ENCODE data around the gene MMP2.

The MMP2 gene

DNA sequence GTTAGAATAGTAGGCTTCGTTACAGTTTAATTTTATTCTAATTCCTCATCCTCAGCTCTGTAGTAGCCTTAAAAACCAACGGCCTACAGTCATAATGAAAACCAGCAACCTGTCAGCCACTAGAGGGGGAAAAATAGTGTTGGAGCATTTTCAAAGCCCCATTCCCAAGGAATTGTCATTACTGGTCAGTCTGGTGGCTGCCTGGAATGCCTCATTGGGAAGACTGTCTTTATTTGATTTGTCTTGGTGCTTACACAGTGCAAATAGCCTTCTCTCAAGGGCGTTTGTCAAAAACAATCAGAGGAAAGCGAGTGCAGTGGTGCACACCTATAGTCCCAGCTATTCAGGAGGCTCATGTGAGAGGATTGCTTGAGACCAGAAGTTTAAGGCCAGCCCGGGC is 34.6 kb downstream of the MMP2 start:
- no peak for DNase-seq (ENCODE audit: low spot score)

DNA sequence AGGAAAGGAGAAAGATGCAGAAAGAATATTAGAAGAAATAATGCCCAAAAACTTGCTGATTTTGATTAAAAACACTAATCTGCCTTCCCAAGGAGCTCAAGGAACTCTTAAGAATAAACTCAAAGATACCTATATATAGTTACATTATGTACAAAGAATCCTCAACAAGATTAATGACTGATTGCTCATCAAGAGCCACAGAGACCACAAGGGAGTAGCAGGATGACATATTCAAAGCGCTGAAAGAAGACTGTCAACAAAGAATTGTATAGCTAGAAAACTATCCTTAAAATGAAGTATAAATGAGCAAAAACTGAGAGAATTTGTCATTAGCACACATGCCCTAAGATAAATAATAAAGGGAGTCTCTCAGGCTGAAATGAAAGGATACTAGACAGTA is 36.1 kb downstream of the MMP2 start:
- DNase-seq (ENCODE audit: low spot score), result no peak

DNA sequence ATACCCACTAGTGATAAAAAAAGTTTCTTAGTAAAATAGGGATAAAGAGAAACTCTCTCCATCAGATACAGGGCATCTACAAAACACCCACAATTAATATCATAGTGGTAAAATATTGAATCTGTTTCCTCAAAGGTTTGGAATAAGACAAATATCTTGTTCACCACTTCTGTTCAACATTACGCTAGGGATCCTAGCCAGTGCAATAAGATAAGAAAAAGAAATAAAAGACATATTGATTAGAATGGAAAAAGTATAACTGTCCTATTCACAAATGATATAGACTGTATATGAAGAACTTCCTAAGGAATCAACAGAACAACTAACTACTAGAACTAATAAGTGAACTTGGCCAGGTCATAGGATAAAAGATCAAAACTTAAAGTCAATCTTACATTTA is 42.8 kb downstream of the MMP2 start:
- no peak for DNase-seq (ENCODE audit: low spot score)

DNA sequence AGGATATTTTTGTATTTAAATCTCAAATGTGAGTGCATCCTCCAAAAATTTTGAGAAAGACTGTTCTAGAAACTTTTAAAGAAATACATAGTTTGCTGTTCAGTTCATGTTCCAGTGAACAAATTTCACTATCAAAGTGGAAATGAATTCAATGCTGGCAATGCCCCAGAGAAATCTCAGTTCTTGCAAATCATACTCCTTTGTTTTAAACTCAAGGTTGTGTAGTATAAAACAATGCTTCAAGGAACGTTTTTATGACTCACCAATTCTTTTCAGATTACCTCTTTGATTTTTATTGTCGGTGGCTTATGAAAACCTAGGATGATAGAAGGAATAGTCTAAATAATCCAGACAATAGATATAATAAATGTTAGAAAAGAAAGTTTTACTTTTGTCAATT is 47.4 kb downstream of the MMP2 start:
- DNase-seq (ENCODE audit: low spot score), result no peak

DNA sequence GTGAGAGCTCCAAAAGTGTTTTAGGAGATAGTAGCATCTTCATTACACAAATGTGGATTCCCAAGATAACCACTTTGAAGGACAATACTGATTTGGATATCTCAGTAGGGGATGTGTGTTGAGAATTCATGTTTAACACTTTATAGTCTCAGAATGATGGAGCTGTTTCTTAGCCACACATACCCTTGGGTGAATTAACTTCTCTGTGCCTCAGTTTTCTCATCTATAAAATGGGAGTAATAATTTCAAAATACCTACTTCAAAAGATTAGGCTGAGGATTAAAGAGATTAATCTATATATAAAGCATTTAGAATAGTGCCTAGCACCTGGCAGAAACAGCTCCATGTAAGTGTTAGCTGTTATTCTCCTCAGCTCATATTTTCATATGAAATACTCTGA is 48.9 kb downstream of the MMP2 start:
- no peak for DNase-seq (ENCODE audit: low spot score)

DNA sequence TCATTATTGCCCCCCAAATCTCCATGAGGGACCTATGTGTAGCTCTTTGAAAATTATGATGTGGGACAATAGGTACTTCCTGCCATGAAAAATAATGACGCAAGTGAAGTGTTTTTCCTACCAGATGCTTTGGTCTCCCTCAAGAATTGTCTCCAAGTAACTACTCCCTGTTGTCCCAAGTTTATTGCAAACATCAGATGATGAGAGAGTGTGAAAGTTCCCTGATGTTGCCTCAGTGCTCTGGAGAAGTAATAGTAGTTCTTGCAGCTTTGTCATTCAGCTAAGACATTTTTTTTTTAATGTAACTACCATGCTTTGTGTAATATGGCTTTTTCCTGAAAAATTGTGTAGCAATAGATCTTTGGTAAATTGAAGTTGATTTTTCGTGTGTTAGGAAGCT is 50.0 kb downstream of the MMP2 start:
- DNase-seq (ENCODE audit: low spot score), result no peak

DNA sequence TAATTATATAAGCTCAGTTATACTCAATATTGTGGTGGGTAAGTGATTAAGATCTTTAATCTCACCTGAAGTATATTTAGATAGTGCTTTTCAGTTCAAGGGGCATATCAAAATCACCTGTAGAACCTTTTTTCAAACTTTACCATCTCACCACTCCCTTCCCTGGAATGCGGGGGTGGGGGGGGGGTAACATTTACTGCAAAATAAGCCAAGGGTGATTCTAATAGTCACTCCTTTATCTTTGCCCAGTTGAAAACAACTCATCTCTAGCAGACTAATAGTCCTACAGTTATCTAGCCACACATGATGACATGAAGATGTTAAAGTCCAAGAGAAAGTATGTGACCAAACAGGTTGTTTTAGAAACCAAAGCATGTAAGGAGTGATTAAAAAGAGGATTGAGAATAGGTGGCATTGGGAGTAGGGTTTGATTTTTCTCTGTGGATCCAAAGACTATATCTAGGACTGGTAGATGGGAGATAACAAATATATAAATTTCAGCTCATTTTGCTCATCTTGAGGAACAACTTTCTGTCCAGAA is 51.4 kb downstream of the MMP2 start:
- DNase-seq (ENCODE audit: low spot score), result no peak

DNA sequence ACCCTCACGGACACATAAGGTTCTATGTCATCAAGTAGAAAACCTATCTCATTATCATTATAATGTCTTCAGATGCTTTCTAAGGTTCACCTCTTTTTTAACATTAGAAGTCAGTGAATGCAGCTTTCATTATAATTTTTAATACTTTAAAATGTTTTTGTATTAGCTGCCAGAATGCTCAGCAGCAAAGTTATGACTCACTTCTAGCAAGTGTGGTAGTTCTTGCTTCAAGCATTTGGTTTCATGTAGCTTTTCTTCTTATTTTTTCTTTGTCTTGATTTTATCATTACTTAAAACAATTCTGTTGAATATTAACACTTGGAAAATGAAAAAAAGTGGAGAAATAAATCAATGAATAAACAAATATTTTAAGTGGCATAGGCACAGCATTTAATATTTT is 53.2 kb downstream of the MMP2 start:
- DNase-seq (ENCODE audit: low spot score), result no peak

DNA sequence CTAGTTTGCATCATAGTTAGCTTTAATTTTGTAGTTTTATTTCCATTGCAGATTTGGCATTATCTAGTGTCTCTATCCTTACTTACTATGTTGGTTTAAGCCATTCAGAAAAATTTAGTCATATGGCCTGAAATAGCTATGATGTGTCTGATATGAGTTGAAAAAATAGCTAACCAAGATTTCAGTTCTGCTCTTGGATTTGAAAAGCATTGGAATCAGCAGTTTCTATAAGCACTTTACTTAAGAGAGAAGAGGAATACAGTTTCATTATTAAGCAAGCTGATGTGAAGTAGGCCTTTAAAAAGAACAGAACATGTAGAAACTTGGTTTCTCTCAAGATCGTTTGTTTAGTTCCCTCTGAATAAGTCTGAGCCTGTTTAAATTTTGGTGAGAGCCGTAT is 55.8 kb downstream of the MMP2 start:
- DNase-seq (ENCODE audit: low spot score), result no peak

DNA sequence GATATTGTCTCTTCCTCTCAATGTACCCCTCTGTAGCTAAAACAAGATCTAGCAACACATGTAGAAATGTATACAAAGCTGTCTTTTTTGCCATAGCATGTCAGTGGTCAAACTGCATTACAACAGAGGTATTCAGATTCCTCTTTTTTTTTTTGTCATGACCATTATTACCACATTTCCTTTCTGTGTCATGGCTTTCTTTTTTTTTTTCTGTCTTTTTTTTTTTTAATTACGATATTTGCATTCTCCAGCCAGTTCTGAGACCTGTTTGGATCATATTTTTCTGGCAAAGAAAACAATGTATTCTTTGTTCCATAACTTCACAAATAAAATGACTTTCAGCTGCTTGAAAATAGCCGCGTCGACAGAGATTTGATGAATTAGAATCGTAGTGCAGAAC is 60.1 kb downstream of the MMP2 start:
- no peak for DNase-seq (ENCODE audit: low spot score)

DNA sequence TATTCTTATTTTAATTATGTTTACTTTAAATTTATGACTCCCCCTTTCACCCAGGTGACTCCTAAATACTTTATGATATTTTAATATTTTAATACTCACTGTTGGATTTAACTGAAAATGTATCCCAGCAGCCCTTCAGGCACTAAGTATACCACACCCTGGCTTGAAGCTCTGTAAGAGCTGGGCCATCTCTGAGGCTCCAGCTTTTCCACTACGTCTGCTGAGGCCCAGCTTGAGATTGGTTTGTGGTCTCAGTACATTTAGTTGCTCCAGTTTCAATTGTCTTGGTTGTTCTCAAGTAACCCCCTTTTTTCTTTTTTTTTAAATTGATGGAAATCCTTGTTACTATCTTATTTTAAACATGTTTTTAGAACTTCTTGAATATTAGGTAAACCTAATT is 60.5 kb downstream of the MMP2 start:
- no peak for DNase-seq (ENCODE audit: low spot score)

DNA sequence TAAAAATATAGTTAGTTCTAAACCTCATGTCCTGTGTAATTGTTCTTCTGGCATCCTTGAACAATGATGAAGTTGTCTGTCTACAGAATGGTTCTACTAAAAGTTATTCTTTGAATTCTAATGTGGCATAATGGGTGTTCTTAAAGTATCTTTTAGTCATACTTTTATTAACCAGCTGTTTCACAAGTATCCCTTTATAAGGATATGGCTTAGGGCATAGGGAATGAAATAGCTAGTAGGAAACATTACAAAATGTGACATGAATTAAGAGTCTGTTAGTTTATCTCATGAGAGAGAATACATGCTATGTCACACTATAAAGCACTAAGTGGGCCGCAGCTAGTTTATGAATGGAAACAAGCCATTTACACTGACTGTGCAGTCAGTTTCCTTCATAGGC is 61.2 kb downstream of the MMP2 start:
- DNase-seq (ENCODE audit: low spot score), result no peak

DNA sequence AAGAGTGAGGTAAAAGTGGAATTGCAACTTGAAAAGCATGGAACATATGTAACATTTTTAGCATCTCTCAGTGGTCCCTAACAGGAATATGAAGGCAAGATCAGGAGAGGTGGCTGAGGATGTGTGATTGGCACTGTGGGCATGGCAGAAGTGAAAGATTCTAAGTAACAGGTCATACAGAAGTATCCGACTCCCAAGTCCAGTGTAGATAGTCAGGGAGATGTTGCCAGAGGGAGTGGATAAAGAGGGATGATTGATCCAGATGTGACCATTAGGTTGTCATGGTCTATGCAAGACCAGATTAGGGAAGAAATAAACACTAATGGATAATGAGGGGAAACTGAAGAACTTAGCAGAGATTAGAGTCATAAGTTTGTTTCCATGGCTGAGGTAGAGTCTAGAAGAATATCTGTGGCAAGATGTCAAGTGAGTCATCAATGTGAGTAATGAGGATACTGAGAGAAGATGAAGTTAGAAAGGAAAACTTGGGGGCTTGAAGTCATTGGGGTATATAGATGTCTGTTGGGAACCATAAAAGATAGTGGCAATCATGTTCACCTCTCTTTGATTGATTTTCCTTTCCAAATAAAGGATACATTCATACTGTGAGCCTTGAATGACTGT is 63.6 kb downstream of the MMP2 start:
- DNase-seq (ENCODE audit: low spot score), result no peak

DNA sequence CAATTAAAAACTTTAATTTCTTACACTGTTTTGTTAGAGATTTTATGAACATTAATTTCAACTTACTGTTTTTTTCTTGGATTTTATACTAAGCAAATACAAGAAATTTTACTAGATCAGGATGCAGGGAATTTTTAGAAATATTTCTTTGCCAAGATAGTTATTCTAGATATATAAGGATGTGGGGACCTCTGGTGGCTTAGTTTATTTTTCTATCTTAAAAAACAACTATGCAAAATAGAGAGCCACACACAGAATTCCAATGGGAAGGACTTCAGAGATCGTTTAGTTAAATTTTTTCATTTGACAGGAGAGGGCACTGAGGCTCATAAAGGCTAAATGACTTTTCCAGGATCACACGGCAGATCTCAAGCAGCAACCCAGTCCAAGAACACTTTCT is 64.5 kb downstream of the MMP2 start:
- no peak for DNase-seq (ENCODE audit: low spot score)

DNA sequence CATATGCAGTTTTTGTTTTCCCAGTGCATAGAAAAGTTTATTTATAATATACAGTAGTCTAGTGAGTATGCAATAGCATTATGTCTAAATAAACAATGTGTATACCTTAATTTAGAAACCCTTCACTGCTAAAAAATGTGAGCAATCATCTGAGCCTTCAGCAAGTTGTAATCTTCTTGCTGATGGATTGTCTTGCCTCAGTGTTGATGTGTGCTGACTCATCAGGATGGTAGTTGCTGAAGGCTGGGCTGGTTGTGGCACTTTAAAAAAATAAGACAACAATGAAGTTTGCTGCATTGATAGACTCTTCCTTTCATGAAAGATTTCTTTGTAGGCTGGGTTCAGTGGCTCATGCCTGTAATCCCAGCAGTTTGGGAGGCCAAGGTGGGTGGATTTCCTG is 73.6 kb downstream of the MMP2 start:
- DNase-seq (ENCODE audit: low spot score), result no peak

DNA sequence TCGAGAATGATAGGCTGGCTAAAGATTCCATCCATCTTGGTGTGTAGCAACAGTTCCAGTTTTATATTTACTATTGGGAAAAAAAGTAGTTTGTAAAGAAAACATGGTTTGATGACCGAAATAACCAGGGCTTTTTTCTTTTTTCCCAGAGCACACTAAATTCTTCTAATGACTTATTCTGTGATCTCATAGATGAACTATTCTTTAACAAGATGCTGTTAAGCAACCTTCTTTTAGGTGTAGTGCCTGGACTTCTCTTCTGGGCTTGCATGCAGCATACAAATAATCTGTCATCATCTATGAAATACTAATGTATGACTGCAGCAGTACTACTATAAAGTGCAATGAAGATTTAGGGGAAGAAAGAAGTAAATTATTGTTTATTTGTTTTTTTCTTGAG is 76.4 kb downstream of the MMP2 start:
- DNase-seq (ENCODE audit: low spot score), result no peak

Measured in hematopoietic multipotent progenitor cell treated with erythropoietin and hydrocortisone succinate and interleukin-3 and kit ligand, for 17 days (in vitro differentiated cells).